HG03442 (cell line): ENCODE measurements around the gene CHRNB1.

Source experiments
- ATAC-seq: cut with Tn5 transposase; IDR thresholded peaks from one replicate; pipeline ENCODE4 v1.9.1; 2021; ENCODE audit warnings: mild to moderate bottlenecking, moderate library complexity; ENCODE audit not compliant: unreplicated experiment

The CHRNB1 gene

GRCh38 chr17:7437369-7437863 lies 7.4 kb upstream of the CHRNB1 start:
- no peak for ATAC-seq

- no peak for ATAC-seq
These were observed 6.8 kb upstream of the CHRNB1 start for GRCh38 chr17:7437950-7438614.

DNA sequence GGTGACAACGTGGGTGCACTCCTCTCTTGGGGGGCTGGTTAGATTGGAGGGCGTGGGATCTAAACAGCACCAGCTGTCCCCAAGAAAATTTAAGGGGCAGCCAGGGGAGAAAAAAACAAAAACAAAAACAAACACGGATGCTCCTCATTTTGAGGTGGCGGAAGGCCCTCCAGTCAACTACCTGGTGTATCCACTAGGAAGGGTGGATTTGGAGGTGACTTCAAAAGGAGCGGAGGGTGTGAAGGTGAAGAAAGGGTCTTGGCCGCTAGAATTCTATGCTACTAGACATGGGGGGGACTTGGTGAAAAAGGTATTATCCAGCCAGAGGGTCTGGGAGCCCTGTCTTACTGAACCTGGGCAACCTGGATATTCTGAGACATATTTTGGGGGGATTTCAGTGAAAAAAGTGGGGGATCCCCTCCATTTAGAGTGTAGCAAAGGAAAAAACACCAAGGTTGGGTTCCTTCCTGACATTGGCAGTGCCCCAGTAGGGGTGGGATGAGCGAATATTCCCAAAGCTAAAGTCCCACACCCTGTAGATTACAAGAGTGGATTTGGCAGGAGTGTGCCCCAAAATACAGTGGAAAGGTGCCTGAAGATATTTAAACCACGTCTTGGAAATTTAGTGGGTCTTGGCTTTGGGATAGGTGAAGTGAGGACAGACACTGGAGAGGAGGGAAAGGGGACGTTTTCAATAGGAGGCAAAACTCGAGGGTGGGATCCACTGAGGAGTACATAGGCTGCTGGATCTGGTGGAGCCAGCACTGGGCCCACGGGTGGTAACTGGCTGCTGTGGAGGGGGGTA lies 6.0 kb upstream of the CHRNB1 start:
- no peak for ATAC-seq

DNA sequence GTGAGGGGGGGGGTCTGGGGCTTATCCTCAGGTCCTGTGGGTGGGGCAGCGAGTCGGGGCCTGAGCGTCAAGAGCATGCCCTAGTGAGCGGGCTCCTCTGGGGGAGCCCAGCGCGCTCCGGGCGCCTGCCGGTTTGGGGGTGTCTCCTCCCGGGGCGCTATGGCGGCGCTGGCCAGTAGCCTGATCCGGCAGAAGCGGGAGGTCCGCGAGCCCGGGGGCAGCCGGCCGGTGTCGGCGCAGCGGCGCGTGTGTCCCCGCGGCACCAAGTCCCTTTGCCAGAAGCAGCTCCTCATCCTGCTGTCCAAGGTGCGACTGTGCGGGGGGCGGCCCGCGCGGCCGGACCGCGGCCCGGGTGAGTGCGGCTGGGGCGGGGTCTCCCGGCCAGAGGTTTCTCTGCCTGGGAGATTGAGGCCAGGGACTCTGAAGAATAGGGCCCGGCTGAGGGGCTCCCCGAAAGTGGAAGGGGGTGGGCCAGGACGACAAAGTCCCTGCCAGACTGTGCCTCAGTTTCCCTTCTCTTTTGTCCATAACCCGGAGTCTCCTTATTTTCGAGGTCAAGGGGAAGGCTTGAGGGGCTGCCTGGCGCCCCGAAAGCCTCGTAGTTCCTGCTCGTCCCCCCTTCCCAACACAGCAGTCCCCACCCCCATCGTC lies 5.3 kb upstream of the CHRNB1 start, which contains the start of gene FGF11:
Gene FGF11, plus strand, starts transcription at position 51 of the 651 bp plus-strand sequence. Its CDS starts 109 bp downstream, at position 160.
- no peak for ATAC-seq

DNA sequence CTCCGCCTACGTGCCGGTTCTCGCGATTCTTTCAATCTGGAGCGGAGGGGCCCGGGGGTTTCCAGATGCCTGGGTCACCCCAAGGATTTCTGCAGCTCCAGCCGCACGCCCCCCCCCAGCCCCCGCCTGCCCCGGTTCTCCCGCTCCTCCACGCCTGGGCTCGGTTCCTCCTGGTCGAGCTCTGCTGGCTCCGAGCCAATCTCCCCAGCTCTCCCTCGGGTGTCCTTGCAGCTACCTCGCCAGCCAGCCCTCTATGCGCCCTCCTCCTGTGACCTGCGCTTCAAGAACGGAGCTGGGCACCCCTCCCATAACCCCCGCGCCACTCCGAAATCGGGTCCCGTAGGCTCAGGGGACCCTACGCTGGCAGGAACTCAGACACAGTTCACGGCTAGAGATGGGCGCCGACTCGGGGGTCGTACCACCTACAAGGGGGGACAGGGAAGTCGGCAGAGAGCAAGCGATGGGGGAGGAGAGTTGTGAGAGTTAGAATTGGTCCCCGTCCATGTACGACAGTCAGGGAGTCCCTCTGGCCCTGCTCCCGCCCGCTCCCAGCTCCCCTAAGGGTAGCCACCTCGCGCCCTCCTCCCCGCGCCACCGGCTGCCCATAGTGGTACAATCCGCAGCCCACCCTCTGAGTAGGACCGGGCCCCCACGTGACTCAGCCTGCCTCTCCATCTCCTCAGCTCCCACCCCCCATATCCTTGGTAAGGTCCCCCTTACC lies 4.6 kb upstream of the CHRNB1 start:
- ATAC-seq, result no peak

DNA sequence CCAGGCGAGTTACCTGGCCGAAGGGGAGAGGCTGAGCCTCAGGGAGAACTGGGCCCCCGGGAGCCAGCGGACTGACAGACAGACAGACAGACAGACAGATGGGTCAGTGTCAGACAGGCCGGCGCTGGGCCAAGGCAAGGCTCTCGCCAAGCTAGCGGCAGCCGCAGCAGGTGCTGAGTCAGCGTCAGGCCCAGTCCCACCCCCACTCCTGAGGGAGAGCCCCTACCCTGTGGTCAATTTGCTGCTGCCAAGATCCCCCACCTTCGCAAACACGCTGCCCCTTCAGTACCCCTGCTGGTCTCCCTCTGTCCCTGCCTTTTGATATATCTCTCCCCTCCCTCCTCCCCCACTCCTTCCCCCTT lies 4.0 kb upstream of the CHRNB1 start:
- ATAC-seq, result no peak

DNA sequence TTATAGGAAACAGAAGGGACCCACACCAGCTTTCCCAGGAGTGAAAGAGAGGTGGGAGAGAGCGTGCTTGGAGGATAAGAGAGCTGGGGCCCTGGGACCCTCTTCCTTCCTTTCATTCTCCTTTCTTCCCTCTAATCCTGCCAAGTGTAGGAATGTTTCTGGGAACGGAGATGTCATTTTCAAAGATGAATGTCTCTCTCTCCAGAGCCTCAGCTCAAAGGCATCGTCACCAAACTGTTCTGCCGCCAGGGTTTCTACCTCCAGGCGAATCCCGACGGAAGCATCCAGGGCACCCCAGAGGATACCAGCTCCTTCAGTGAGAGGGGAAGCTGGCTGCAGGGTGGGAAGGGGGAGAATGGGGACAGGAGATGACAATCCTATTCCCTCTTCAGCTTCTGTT lies 3.6 kb upstream of the CHRNB1 start:
- ATAC-seq, result no peak

GRCh38 chr17:7442142-7442541 lies 2.7 kb upstream of the CHRNB1 start:
- no peak for ATAC-seq

DNA sequence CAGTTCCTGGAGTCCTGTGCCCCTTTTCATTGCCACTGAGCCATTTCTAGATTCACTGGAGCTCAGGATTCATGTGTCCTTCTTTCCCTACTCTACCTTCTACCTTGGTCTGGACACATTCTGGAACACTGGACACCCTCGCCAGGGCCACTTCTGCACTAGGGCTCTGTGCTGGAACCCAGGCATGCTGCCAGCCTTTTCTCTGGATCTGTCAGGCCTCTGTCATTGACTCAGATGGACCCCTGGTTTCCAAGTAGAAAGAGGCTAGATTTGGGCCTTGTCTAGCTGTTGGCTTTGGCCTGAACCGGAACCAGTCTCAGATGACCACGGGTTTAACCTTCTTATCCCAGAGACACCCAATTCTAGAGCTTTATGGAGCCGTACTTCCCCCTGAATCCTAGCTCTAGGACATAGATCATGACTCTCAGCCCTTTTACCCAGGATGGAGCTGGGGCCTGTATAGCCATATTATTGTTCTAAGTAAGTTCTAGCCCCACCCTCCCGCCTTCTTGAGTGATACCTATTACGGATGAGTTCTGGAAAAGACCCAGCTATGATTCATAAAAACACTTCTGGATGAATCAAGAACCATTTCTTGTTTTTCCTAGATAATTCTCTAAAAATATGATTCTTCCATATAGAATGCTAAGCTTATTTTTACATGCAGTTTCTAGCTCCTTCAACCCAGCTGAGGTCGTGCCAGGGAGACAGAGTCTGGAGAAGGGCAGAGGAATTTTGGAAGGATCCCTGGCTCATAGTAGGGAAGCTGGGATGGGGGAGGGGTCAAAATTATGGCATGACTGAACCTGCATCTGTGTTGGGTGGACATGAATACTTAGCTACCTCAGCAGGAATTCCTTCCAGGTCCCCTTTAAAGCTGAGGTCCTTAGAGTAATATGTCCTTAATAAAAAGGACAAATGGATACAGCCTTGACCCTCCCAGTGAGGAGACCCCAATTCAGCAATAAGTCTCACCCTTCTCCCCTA lies 1.1 kb upstream of the CHRNB1 start:
- ATAC-seq, result no peak

GRCh38 chr17:7445619-7445968 lies 733 bp downstream of the CHRNB1 start:
- ATAC-seq, result no peak

GRCh38 chr17:7448461-7448860 lies 3.6 kb downstream of the CHRNB1 start:
- ATAC-seq, result no peak

GRCh38 chr17:7459961-7460545 lies 15.2 kb downstream of the CHRNB1 start:
- ATAC-seq, result no peak

GRCh38 chr17:7460850-7461660 lies 16.2 kb downstream of the CHRNB1 start:
- ATAC-seq, result no peak

GRCh38 chr17:7462474-7463371 lies 17.9 kb downstream of the CHRNB1 start:
- no peak for ATAC-seq

DNA sequence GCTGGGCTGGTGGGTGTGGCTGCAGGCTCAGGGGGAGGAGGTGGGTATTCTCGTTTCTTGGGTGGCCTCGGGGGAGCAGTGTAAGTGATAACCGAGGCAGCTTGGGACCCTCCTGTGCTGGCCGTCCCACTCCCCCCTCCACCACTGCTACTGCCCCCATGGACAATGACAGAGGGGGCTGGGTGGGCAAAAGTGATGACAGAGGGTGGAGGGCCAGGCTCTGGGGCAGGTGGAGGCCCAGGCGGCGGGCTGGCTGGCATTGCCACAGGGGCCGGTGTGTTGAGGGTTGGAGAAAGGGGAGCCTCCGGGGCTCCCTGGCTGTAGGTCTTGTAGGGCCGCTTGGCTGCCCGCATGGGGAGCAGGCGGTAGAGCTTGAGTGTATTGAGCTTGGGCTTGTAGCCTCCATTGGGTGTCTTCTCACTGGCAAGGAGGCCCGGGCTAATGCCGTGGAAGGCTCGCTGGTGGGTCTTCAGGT lies 18.5 kb downstream of the CHRNB1 start:
- no peak for ATAC-seq

GRCh38 chr17:7464081-7464480 lies 19.2 kb downstream of the CHRNB1 start:
- no peak for ATAC-seq

- no peak for ATAC-seq
These were observed 20.9 kb downstream of the CHRNB1 start for GRCh38 chr17:7465597-7466275.
